Measurements from ENCODE around the gene TMC7. TPM values are rescaled to one million over a fixed set of nuclear protein-coding genes. Genes with fewer than 3 reads are reported as not detected.

TMC7 gene
- total and polyA plus RNA-seq, 2 of the 13 experiments (the other 11 are each of a cell fraction or from before 2014, with no cell fraction given), result 1.2 to 5.1 TPM

- TF ChIP-seq ZNF580 (CRISPR knock-in tag; IDR thresholded peaks at IDR 0.05; ENCODE audit: borderline replicate concordance, low read depth) (no peak), ZNF616 (CRISPR knock-in tag; IDR thresholded peaks at IDR 0.05; ENCODE audit: low read depth) (no peak), ZNF569 (CRISPR knock-in tag; IDR thresholded peaks at IDR 0.05; ENCODE audit: borderline replicate concordance) (no peak), RNF219 (CRISPR knock-in tag; IDR thresholded peaks at IDR 0.05) (no peak), CREM (IDR thresholded peaks at IDR 0.05) (no peak), CREM (CRISPR knock-in tag; IDR thresholded peaks at IDR 0.05) (no peak), CBX5 (CRISPR knock-in tag; IDR thresholded peaks at IDR 0.05; ENCODE audit: borderline replicate concordance) (no peak), PCBP1 (IDR thresholded peaks at IDR 0.05; ENCODE audit: borderline replicate concordance, low read depth, low read length) (no peak)
Measured at GRCh38 chr16:18959031-18959505, 24.7 kb upstream of the TMC7 start (continued).

DNA sequence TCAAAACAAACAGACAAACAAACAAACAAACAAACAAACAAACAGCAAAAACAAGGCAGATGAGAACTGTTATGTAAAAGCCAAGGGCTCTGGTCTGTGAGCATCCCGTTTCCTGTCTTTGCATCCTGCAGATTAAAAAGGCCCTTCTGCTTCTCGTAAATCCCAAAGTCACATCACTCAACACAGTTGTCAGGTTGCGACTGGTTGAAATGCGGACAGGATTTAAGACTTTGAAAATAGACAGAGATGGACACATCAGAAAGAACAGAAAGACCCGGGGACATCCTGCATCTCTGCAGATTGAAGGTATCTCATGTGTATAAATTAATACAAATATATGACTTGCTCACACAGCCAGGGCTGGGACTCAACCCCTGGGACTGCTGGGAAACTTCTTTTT is 18.2 kb upstream of the TMC7 start:
- FAIRE-seq (no peak), DNase-seq (ENCODE audit: low spot score) (no peak), ATAC-seq (no peak)
- 71% methylated on average over 5 of the region's 5 CpGs for WGBS (ENCODE audit: low lambda C conversion rate)
- Histone ChIP-seq H4K20me1 (ENCODE audit: insufficient read depth, low read length) (no peaks in the 10 kb centered on the region), H2AFZ (ENCODE audit: low read length) (no peak overlapping the region), H3K36me3 (replicated peaks in 1 of 2; ENCODE audit: control insufficient read depth in 1 of 2, insufficient read depth in 2 of 2, low read length in 2 of 2) (no peaks in the 10 kb centered on the region), H3K79me2 (ENCODE audit: insufficient read depth, low read length) (no peaks in the 10 kb centered on the region), H3K27me3 (ENCODE audit: control insufficient read depth in 1 of 2, insufficient read depth in 2 of 2, low read length in 2 of 2) (peaks cover 3 to 8% of the 10 kb centered on the region in 2 experiments; a peak in 2 of 5 replicates), H3K4me2 (ENCODE audit: low read depth, low read length) (no peak overlapping the region), H3K4me1 (ENCODE audit: insufficient read depth, low read length) (peaks cover 15% of the 10 kb centered on the region), H3K9ac (ENCODE audit: insufficient read depth, low read depth, low read length) (no peak overlapping the region), H3K9me3 (ENCODE audit: low read length) (no peaks in the 10 kb centered on the region), H3K4me3 (replicated peaks in 1 of 3; ENCODE audit: insufficient read depth in 1 of 3, low read depth in 2 of 3, low read length in 3 of 3) (no peak overlapping the region), H3K27ac (ENCODE audit: extremely low read length, insufficient read depth, low read length) (no peak overlapping the region)
- TF ChIP-seq, protein P1, sequence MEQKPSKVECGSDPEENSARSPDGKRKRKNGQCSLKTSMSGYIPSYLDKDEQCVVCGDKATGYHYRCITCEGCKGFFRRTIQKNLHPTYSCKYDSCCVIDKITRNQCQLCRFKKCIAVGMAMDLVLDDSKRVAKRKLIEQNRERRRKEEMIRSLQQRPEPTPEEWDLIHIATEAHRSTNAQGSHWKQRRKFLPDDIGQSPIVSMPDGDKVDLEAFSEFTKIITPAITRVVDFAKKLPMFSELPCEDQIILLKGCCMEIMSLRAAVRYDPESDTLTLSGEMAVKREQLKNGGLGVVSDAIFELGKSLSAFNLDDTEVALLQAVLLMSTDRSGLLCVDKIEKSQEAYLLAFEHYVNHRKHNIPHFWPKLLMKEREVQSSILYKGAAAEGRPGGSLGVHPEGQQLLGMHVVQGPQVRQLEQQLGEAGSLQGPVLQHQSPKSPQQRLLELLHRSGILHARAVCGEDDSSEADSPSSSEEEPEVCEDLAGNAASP (CRISPR knock-in tag; IDR thresholded peaks at IDR 0.05; ENCODE audit: borderline replicate concordance), result no peak
- TF ChIP-seq SIX1 (CRISPR knock-in tag; IDR thresholded peaks at IDR 0.05; ENCODE audit: borderline replicate concordance), result no peak
- TF ChIP-seq FOXP1 (IDR thresholded peaks at IDR 0.05), result no peak
- 0 out of 2 replicates have a peak, but pooled peaks have one; percentile 2 for TF ChIP-seq FOXP1 (CRISPR knock-in tag; IDR thresholded peaks at IDR 0.05)
- TF ChIP-seq ZNF333 (CRISPR knock-in tag; IDR thresholded peaks at IDR 0.05; ENCODE audit: borderline replicate concordance), result no peak
- in situ Hi-C loops (cut with HindIII; ENCODE audit: extremely low pct_ligation_motif_present, low pct_unique_long_range_greater_than_20kb) (loop anchor here (10.0 kb wide), 1 partner anchor 61 kb away; no protein-coding TSS in a partner anchor), intact Hi-C loops (cut with micrococcal nuclease; ENCODE audit: unreplicated experiment) (loop anchor here (5.0 kb wide), 1 partner anchor 53 kb away; no protein-coding TSS in a partner anchor)
- POLR2A ChIA-PET, result interaction anchor here (1.0 to 1.1 kb wide), 2 partner anchors 10 to 40 kb away, joined by 3 read pairs; partner anchors contain the start of gene SMG1
- BruUV-seq (replicated peaks), result no TSS peak
- CTCF ChIA-PET (ENCODE audit: low intra/inter-chr PET ratio, low total read pairs), result no interaction called here
